ENCODE results near the gene PROKR1. TPM values are rescaled to one million over a fixed set of nuclear protein-coding genes. Genes with fewer than 3 reads are reported as not detected.

The PROKR1 gene
- polyA plus RNA-seq, 1 donor (not counting 4 experiments of a cell fraction or from before 2014, with no cell fraction given): not detected

GRCh38 chr2:68690851-68691250 lies 47.5 kb downstream of the PROKR1 start:
- Histone ChIP-seq H3K4me3 (ENCODE audit: control insufficient read depth in 2 of 3, extremely low read depth in 1 of 3, insufficient read depth in 2 of 3, low read depth in 1 of 3, low read length in 3 of 3) (no peak overlapping the region), H2AFZ (ENCODE audit: control insufficient read depth, low read length) (no peak overlapping the region), H3K4me1 (ENCODE audit: control insufficient read depth, extremely low read depth, insufficient read depth, low read length) (no peaks in the 10 kb centered on the region), H3K9me1 (ENCODE audit: control insufficient read depth, extremely low read depth, insufficient read depth, low read length) (no peaks in the 10 kb centered on the region), H3K9ac (ENCODE audit: control insufficient read depth, extremely low read depth, insufficient read depth, low read length) (no peak overlapping the region), H3K4me2 (ENCODE audit: control insufficient read depth, extremely low read depth, insufficient read depth, low read depth, low read length) (no peak overlapping the region), H3K9me3 (ENCODE audit: control insufficient read depth, low read depth, low read length) (no peaks in the 10 kb centered on the region), H3K27me3 (ENCODE audit: control insufficient read depth, extremely low read depth, insufficient read depth, low read length) (no peaks in the 10 kb centered on the region), H3K36me3 (ENCODE audit: control insufficient read depth in 2 of 2, extremely low read depth in 1 of 2, insufficient read depth in 2 of 2, low read length in 2 of 2) (no peaks in the 10 kb centered on the region), H3K27ac (ENCODE audit: control insufficient read depth, insufficient read depth, low read length) (no peak overlapping the region), H4K20me1 (ENCODE audit: control insufficient read depth, extremely low read depth, insufficient read depth, low read length) (no peaks in the 10 kb centered on the region), H3K79me2 (ENCODE audit: control insufficient read depth, insufficient read depth, low read length) (no peaks in the 10 kb centered on the region)
- DNase-seq (ENCODE audit: low read depth, low spot score): no peak
- TF ChIP-seq CTCF (optimal IDR thresholded peaks at IDR 0.05 in 1 of 3, IDR thresholded peaks at IDR 0.05 in 1 of 3, conservative IDR thresholded peaks at IDR 0.05 in 1 of 3; ENCODE audit: extremely low read depth in 1 of 3, insufficient read depth in 2 of 3, low read length in 3 of 3): no peak
- no peak for TF ChIP-seq EZH2 (IDR thresholded peaks at IDR 0.05; ENCODE audit: low read length)
- dilution Hi-C loops (cut with MboI; ENCODE audit: extremely low pct_ligation_motif_present, low sequenced_read_pairs): no loop called here
- FAIRE-seq: no peak

GRCh38 chr2:68692511-68692910 lies 49.1 kb downstream of the PROKR1 start:
- H3K27me3 ChIP-seq (ENCODE audit: control insufficient read depth, extremely low read depth, insufficient read depth, low read length): no peaks in the 10 kb centered on the region
- H3K79me2 ChIP-seq (ENCODE audit: control insufficient read depth, insufficient read depth, low read length): no peaks in the 10 kb centered on the region
- no peak overlapping the region for H3K27ac ChIP-seq (ENCODE audit: control insufficient read depth, insufficient read depth, low read length)
- H2AFZ ChIP-seq (ENCODE audit: control insufficient read depth, low read length): no peak overlapping the region
- no peaks in the 10 kb centered on the region for H3K36me3 ChIP-seq (ENCODE audit: control insufficient read depth in 2 of 2, extremely low read depth in 1 of 2, insufficient read depth in 2 of 2, low read length in 2 of 2)
- no peaks in the 10 kb centered on the region for H4K20me1 ChIP-seq (ENCODE audit: control insufficient read depth, extremely low read depth, insufficient read depth, low read length)
- dilution Hi-C loops (cut with MboI; ENCODE audit: extremely low pct_ligation_motif_present, low sequenced_read_pairs): no loop called here
- H3K9me1 ChIP-seq (ENCODE audit: control insufficient read depth, extremely low read depth, insufficient read depth, low read length): no peaks in the 10 kb centered on the region
- DNase-seq (ENCODE audit: low read depth, low spot score): no peak
- no peak overlapping the region for H3K9ac ChIP-seq (ENCODE audit: control insufficient read depth, extremely low read depth, insufficient read depth, low read length)
- H3K4me1 ChIP-seq (ENCODE audit: control insufficient read depth, extremely low read depth, insufficient read depth, low read length): no peaks in the 10 kb centered on the region
- no peak for FAIRE-seq
- H3K4me3 ChIP-seq (ENCODE audit: control insufficient read depth in 2 of 3, extremely low read depth in 1 of 3, insufficient read depth in 2 of 3, low read depth in 1 of 3, low read length in 3 of 3): no peak overlapping the region
- TF ChIP-seq EZH2 (IDR thresholded peaks at IDR 0.05; ENCODE audit: low read length) (no peak), CTCF (optimal IDR thresholded peaks at IDR 0.05 in 1 of 3, IDR thresholded peaks at IDR 0.05 in 1 of 3, conservative IDR thresholded peaks at IDR 0.05 in 1 of 3; ENCODE audit: extremely low read depth in 1 of 3, insufficient read depth in 2 of 3, low read length in 3 of 3) (no peak)
- H3K4me2 ChIP-seq (ENCODE audit: control insufficient read depth, extremely low read depth, insufficient read depth, low read depth, low read length): no peak overlapping the region
- H3K9me3 ChIP-seq (ENCODE audit: control insufficient read depth, low read depth, low read length): no peaks in the 10 kb centered on the region
